HG02798 (cell line): ENCODE results near the gene FEM1B.

ENCODE experiments used
- ATAC-seq: cut with Tn5 transposase; IDR thresholded peaks from one replicate; pipeline ENCODE4 v1.9.1; 2021; ENCODE audit warnings: mild to moderate bottlenecking; ENCODE audit not compliant: unreplicated experiment, poor library complexity

Gene FEM1B

DNA sequence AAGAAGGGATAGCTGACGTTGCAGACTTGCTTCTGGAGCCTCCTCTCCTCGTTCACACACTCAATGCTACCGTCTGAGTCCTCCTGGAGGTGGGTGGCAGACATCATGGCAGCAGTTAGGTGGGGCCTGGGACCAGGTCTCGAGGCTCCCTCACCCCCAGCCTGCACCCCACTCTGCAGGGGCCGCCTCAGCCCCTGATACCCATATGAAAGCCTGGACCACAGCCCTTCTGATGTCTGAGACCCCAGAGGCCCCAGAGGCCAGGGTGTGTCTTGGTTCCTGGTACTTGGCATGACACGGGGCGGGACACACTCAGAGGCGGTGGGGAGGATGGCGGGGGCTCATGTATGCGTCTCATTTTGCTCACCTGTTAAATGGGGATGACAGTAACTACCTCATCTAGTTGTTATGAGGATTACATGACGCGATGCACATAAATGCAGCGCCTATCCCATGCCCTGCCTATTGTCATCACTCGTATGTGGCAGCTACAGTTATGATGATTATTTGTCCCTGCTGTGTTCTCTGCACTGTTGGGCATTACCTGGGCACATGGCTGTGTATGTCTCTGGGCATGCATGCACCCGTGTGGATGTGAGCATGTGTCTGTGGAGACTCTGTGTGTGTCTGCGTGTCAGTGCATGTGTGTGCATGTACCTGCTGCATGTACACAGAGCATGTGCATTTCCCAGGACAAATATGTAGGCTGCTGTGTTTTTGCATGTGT lies 39.9 kb downstream of the FEM1B start:
- no peak for ATAC-seq

DNA sequence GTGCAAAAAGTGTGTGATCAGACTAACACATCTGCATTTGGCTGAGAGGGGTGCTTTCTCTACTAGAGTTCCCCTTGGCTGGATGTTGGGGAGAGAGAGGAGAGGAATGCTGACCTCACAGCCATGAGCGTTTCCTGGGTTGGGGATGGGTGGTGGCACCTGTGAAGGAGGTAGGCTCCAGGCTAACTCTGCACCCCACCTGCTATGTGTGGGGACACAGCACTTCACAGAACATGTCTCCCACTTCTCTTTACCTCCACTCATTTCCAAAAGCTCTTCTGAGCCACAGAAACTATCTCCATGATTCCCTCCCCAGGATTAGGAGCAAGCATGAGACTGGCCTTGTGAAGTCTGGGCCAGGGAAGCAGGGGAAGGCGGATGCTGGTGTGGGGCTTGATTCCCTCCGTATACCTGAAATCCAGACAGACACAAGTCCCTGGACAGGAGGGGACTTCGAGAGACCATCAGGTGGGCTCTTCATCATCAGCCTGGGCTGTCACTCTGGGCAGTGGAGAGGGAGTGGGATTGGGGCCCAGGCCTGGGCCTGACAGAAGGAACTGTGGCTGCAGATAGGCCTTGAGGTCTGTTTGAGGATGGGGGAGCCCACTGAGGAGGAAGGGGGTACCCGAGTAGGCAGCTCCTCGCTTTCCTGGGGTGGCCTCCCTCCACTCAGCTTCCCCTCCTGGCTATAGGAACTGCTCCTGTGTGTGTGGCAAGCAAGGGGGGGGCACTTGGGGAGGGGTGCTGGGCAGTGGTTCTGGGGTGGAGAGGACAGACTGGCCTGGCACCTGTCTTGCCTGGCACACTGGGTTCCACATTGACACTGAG lies 40.7 kb downstream of the FEM1B start:
- no peak for ATAC-seq

DNA sequence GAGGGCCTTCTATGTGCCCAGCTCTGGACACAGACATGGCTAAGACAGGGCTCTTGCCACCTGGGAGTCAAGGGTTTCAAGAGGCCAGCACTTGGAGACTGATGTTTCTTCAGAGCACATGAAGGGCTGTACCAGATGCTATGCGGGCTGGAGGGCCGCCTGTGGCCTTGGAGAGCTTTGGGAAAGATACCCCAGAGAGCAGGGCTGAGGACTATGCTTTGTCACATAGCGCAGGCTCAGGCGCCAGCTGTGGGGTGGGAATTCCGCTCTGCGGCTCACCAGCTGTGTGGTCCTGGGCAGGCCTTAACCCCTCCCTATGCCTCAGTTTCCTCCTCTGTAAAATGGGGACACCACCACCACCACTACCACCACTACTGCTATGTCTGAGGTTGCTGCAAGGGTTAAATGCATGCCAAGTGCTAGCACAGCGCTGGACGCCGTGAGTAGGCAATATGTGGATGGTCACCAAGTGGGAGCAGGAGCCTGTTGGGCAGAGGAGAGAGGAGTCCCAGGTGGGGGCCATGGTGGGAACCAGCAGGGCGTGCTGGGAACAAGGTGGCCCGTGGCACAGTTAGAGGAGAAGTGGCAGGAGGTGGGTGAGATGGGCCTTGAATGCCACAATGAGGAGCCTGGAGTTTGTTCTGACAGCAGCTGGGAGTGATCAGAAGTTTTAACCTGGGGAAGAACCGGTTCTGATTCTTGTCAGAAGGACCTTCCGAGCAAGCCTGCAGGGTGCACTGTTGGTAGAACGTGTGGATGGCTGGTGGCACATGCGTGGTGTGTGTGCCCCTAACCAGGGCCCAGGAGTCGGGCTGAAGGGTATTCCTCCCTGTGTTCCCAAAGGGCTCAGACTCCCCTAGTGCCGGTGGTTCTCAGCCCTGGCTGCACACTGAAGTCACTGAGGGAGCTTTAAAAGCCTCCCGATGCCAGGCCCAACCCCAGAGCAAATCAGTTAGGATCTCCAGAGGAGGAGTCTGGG lies 41.7 kb downstream of the FEM1B start:
- no peak for ATAC-seq

DNA sequence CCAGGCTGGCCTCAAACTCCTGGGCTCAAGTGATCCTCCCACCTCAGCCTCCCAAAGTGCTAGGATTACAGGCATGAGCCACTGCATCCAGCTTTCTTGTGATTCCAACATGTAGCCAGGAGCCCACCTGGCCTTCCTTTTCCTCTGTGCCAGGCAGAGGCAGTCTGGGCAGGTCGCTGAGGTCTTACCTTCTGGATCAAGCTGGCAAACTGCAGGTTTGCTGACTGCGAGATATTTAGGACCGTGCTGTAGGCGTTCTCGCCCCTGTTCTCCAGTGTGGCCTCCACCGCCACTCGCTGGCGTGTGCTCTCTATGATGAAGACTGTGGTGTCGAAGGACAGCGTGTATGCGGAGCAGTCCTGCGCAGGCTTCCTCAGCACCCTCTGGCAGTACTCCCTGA lies 42.5 kb downstream of the FEM1B start:
- ATAC-seq = no peak

DNA sequence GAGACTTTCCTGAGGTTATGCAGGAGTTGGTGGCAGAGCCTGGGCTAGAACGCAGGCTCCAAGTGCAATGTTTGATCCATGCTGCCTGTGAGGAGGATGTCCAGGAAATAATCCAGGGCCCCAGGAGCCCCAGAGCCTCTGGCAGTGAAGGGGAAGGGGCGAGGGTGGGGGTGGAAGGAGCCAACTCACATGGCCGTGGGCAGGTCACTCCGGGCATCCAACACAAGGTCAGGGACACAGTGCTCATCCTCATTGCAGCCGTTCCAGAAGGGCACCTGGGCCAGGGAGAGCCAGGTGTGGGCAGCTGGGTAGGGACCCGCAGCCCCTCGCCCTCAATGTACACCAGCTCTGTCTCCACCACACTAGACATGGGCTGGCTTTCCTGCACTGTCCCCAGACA lies 43.7 kb downstream of the FEM1B start:
- ATAC-seq = no peak

DNA sequence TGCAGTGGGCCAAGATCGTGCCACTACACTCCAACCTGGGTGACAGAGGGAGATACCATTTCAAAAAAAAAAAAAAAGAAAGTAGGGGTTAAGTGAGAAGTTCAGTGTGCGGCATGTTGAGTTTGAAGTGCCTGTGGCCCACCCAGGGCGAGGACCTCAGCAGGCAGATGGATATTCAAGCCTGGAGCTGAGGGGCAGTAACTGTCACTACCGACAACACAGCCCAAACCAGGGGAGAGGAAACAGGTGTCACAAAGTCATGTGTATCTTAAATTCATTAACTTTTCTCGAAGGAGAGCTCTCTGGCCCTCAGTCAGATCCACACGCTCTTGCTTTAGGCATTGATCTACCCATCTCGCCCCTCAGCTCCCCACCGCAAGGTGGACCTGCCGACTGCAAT lies 45.3 kb downstream of the FEM1B start:
- ATAC-seq = no peak

DNA sequence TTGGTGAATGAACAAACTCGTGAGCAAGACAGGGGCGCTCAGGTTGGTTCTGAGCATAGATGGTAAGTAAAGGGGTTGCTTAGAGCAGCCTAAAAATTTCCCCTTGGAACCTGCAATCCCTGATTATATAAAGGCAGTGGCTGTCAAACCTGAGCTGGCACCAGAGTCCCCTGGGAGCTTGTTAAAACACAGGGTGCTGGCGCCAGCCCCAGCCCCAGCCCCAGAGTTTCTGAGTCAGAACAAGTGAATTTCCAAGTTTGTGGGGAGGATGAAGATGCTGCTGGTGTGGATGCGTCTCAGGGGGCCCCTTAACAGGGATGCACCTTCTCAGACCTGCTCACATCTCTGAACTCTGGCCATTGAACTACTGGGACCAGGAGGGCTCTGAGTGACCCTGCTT lies 48.2 kb downstream of the FEM1B start:
- ATAC-seq = no peak

DNA sequence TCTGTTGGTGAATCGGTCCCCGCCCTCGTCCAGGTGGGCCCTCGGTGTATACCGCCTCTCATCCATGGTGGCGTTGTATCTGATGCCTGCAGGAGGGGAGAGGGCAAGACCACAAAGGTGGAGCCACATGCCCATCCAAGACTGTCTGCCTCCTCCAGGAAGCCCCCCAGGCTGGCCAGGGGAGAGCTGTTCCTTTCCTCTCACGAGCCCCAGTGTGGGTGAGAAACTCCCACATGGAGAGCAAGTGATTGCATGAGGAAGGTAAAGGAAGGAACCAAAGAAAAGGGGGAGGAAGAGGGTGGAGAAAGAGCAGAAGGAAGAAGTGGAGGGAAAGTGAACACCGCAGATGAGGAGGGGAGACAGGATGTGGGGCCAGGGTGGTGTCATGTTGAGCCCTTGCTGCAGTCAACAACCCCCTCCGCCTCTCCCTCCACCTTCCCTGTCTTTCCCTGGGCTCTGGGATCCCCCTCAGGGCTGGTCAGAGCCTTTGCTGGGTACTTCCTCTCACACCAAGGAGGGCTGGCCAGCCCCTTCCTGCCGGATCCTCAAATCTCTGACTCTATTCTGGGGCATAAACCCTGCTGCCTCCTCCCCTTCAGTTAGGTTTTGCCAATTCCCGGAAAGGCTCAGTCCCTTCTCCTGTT lies 49.3 kb downstream of the FEM1B start:
- ATAC-seq = no peak

DNA sequence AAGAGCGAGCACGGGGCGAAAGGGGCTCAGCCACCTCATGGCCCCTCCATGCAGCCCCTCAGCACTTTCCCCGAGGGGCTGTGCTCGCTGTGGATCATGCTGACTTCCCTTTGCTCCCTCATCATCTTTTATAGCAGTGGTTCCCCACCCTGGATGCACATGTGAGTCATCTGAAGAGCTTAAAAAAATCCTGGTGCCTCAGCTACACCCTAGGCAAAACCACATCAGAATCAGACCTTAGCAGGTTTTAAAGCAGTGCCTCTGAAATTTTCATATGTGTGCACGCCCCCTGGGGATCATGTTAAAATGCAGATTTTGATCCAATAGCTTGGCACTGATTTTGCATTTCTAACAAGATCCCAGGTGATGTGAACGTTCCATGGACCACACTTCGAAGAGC lies 50.9 kb downstream of the FEM1B start:
- ATAC-seq = no peak

DNA sequence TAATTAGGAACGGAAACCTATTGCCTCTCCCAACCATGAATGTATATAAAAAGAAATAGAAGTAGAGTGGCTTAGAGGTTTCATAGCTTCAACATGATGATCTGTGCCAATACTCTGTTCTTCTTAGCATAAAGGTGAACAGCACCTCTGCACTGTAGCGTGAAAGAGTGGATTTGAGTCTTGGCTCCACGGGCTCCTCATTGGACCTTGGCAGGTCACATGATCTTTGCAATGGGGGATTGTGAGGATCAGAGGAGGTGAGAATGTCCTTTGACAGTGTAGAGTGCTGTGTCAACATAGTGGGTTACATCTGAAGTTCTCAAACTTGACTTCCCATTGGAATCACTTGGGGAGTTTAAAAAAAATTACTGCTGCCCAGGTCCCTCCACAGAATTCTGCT lies 51.4 kb downstream of the FEM1B start:
- no peak for ATAC-seq

DNA sequence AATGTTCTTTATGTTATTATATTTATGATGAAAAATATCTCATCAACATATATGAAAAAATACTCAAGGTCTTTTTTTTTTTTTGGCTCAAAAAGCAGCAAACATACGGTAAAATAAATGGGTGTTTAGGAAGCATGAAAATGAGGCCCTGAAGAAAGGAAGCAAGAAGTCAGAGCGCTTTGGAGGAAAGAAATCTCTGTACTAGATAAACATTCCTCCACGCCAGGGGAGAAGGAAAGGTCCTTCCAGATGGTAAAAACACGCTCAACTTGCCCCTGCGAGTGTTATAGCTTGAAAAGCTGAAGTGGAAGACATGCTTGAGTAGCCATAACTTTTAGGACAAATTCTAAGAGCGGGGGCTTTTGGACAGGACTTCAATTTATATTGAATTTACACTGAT lies 52.9 kb downstream of the FEM1B start:
- ATAC-seq = no peak

DNA sequence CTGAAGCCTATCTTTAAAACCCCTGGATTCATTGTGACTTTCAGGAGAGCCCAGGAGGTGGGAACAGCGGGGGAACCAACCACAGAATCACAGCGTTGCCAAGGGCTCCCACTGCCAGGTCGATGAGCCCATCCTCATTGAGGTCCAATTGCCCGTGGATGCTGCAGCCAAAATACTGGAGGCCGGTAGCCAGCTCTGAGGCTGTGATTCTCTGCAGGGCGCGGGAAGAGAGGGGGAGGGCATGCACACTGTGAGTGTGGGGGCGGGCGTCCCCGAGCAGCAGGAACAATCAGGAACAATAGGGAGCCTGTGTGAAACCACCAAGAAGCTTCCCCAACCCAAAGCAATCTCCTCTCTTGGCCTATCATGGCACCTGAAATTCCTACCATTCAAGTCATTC lies 53.4 kb downstream of the FEM1B start:
- ATAC-seq = no peak

DNA sequence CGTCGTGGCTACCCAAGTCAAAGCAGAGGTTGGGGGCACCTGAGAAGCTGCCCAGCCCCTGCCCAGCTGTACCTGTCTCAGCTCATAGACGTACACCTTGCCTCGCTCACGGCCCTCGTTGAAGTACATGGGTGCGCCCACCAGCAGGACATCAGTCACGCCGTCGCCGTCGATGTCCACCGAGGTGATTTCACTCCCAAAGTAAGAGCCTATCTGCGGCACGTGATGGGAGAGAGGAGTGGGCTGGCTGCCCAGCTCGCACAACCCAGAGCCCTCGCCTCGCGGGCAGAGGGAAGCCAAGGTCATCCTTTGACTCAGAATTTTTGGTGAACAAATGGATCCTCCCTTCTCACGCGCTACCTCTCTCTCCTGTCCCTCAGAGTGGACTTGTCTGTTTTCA lies 54.7 kb downstream of the FEM1B start:
- no peak for ATAC-seq

DNA sequence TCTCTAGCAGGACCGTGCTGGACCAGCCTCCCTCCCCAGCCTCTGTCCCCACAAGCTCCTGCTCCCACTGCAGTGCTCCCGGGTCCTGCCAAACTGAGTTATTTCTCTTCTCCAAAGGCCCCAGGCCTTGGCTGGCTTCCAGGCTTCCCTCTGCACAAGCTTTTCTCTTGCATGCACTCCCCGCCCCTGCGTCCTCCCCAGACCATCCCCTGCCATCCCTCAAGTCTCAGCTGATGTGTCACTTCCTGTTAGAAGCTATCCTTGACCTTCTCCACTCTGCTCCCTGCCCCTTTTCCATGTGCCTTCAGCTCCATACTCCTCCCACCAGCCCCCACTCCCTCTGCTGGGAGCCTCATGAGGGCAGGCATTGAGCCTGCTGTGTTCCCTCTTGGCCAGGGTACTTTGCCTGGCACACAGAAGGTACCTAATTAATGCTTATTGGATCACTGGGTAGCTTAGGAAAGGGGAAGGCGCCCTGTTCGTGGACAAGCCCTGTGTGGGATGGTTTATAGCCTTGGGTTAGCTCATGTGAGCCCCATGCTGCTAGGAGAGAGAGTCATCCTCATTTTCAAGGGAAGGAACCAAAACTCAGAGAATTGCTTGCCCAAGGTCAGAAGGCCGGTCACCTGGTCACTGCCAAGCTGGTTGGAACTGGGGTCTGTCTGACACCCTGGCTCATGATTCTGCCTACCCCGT lies 56.4 kb downstream of the FEM1B start:
- no peak for ATAC-seq

DNA sequence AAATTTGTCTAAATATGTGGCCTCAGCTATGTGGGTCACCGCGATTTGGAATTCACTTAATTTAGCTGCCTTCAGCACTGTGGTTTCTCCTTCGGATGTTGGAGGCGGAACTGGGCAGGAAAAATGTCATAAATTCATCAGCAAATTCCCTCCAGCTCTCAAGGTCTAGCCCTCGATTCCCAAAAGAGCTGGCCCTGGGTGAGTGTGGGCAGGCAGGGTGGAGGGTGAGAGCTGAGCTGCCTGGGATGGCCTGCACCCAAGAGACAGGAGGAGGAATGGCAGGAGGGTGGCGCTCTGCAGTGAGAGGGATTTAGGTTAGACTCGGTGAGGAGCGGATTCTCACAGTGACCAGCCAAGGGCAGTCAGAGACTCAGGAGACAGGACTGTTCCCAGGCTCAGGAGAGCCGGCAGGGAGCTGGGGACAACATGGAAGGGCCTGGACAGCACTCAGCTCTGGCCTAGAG lies 57.1 kb downstream of the FEM1B start:
- no peak for ATAC-seq

DNA sequence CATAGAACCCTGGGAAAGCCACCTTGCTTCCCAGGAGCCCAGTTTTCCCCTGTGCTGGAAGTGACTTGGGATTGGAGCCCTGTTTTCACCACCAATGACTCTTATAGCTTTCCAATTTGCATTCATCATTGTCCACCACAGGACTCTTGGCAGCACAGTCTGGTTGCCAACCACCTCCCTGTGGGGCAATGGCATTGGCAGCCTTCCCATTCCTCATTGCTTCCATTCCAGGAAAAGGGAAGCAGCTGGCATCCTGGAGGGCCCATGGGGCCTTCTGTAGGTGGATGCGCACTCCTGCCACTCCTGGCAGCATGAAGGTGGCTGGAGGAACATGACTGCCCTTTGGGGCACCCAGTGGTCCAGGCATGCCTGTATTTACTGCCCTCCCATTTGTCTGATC lies 57.7 kb downstream of the FEM1B start:
- ATAC-seq = no peak

DNA sequence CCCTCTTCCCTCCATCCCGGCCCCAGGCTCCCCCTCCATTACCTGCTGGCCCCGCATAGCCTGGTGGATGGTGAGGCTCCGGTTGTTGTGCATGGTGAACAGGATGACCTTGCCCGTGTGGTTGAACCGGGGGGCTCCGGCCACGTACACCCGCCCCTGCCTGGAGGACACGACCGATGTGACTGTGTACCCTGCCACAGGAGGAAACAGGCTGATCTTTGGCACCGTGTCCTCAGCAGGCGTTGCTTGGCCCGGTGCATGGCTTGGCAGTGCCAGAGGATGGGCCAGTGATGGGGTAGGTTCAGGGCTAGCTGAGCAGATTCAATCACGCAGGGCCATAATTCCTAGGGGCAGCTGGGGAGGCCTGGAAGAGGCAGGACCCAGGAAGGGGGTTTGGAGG lies 58.1 kb downstream of the FEM1B start:
- no peak for ATAC-seq

DNA sequence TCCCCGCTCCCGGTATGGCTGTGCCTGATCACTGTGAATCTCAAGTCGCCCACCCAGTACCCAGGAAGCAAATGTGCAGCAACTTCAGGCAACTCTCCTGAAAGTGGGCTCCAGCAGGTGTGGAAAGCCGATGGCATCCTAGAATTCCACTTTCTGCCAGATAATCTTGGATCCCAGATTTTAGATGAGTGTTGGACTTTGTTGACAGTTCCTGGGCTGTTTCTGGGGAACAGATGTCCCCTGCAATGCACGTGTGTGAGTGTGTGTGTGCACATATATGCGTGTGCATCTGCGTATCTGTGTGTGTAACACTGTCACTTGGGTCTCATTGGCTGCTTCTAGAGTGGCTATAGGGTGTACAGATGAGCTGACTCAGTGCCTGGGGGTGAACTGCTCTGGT lies 59.0 kb downstream of the FEM1B start:
- ATAC-seq = no peak

DNA sequence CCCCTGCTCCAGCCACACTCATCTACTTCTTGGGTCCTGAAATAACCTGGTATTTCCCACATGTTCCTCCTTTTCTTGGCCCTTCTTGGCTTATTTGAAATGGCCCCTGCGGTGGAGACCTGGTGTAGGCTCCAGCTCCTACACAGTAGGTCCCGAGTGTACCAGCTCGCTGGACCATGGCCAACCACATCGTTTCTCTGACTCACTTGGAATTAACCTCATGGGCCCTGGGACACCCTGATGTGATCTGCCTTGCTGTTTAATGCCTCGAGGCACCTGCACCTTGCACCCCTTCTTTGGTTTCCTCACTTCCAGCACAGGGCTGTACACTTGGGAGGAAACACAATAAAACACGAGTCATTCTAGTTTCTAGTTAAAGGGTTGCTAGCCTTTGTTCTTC lies 60.3 kb downstream of the FEM1B start:
- ATAC-seq = no peak

DNA sequence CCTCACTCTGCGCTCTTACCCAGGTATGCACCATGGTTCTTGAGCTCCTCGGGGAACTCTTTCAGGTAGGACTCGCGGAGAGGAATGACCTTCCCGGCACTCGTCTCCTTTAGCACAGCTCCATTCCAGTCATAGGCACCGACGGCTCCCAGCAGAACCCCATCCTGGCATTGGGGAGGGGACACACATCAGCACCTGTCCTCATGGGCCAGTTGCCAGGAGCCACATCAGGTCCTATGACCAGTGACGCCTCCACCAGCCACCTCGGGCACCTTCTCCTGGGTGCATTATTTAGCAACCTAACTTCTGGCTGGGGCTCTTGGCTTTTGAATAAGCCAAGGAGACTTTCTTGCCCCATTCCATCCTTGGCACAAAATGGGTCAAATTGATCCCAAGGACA lies 61.9 kb downstream of the FEM1B start:
- ATAC-seq = no peak
